ENCODE data around the gene PIK3R6. TPM values are rescaled to one million over a fixed set of nuclear protein-coding genes. Genes with fewer than 3 reads are reported as not detected.

PIK3R6 gene
- polyA plus RNA-seq, 1 of the 3 experiments (the other 2 are of a cell fraction): 0.03 TPM

- Histone ChIP-seq H3F3A (replicated peaks; ENCODE audit: insufficient read depth) (no peaks in the 10 kb centered on the region), H3K27me3 (ENCODE audit: insufficient read depth) (peaks cover 75% of the 10 kb centered on the region), H4K20me1 (ENCODE audit: insufficient read depth) (no peaks in the 10 kb centered on the region), H3K4me1 (ENCODE audit: control insufficient read depth in 1 of 2, insufficient read depth in 2 of 2, low read depth in 1 of 2, low read length in 1 of 2) (no peaks in the 10 kb centered on the region), H3K9ac (no peak overlapping the region), H3K9me3 (no peaks in the 10 kb centered on the region), H3K27ac (ENCODE audit: low read depth in 2 of 2, low read length in 1 of 2) (no peak overlapping the region), H3K9me2 (no peaks in the 10 kb centered on the region), H3K4me2 (no peak overlapping the region), H2AFZ (ENCODE audit: low read depth) (no peak overlapping the region), H3K79me2 (ENCODE audit: insufficient read depth) (no peaks in the 10 kb centered on the region), H3K4me3 (ENCODE audit: low read depth in 2 of 2, low read length in 1 of 2) (no peak overlapping the region), H3K36me3 (replicated peaks in 1 of 2; ENCODE audit: control insufficient read depth in 1 of 2, insufficient read depth in 2 of 2, low read length in 1 of 2) (no peaks in the 10 kb centered on the region)
- no peak for DNase-seq
- no peak for TF ChIP-seq RXRA (IDR thresholded peaks at IDR 0.05; ENCODE audit: borderline replicate concordance, low read depth)
- TF ChIP-seq FOXJ3 (CRISPR knock-in tag; IDR thresholded peaks at IDR 0.05): no peak
- no peak for TF ChIP-seq CHD2 (IDR thresholded peaks at IDR 0.05; ENCODE audit: low read length, partially characterized antibody)
- TF ChIP-seq YY1 (IDR thresholded peaks at IDR 0.05; ENCODE audit: low read depth): no peak
- TF ChIP-seq FOXM1 (IDR thresholded peaks at IDR 0.05; ENCODE audit: low read depth): no peak
- TF ChIP-seq IRF3 (IDR thresholded peaks at IDR 0.05; ENCODE audit: low read depth, low read length): no peak
- no peak for TF ChIP-seq SIN3A (IDR thresholded peaks at IDR 0.05; ENCODE audit: borderline replicate concordance, low read depth, low read length)
- no peak for TF ChIP-seq MAX (IDR thresholded peaks at IDR 0.05; ENCODE audit: low read depth)
- no peak for TF ChIP-seq ZBTB33 (IDR thresholded peaks at IDR 0.05; ENCODE audit: borderline replicate concordance, low read depth)
- TF ChIP-seq RCOR1 (IDR thresholded peaks at IDR 0.05; ENCODE audit: low read length): no peak
- TF ChIP-seq PBX3 (IDR thresholded peaks at IDR 0.05): no peak
- no peak for TF ChIP-seq NFIC (IDR thresholded peaks at IDR 0.05; ENCODE audit: borderline replicate concordance)
- no peak for TF ChIP-seq RAD21 (IDR thresholded peaks at IDR 0.05; ENCODE audit: low read length)
- TF ChIP-seq MXI1 (IDR thresholded peaks at IDR 0.05; ENCODE audit: low read depth, low read length): no peak
- no peak for TF ChIP-seq TEAD4 (IDR thresholded peaks at IDR 0.05; ENCODE audit: borderline replicate concordance, insufficient read depth)
- no peak for TF ChIP-seq RFX5 (IDR thresholded peaks at IDR 0.05; ENCODE audit: low read length)
- no peak for TF ChIP-seq TAF1 (IDR thresholded peaks at IDR 0.05; ENCODE audit: borderline replicate concordance, low read depth, low read length)
- TF ChIP-seq ELF1 (IDR thresholded peaks at IDR 0.05): no peak
- POLR2A ChIA-PET: no interaction called here
- CTCF ChIA-PET: no interaction called here
- 10% methylated on average over 7 of the region's 14 CpGs for WGBS (ENCODE audit: low lambda C conversion rate)
These were observed 32.4 kb downstream of the PIK3R6 start for GRCh38 chr17:8835106-8835505.
